ENCODE results near the gene TGFBR3.
A peak's percentile ranks its signal among the peaks of the same experiment; 100 is the strongest.
"Not testable (repeated sequence)": the region's sequence is repeated elsewhere in the genome, so short reads cannot be mapped to it uniquely, and the experiment has no call there.

TGFBR3 gene

GRCh38 chr1:91846007-91846638 lies 39.8 kb downstream of the TGFBR3 start:
- DNase-seq (ENCODE audit: low read depth), result peak; percentile 22
- H3K4me3 ChIP-seq (ENCODE audit: low read depth, low read length), result no peak overlapping the region
- TF ChIP-seq CTCF (IDR thresholded peaks at IDR 0.05; ENCODE audit: control insufficient read depth, extremely low read depth, insufficient read depth), result no peak

- H3K4me3 ChIP-seq (ENCODE audit: low read depth, low read length), result no peak overlapping the region
- no peak for DNase-seq (ENCODE audit: low read depth)
- no peak for TF ChIP-seq CTCF (IDR thresholded peaks at IDR 0.05; ENCODE audit: control insufficient read depth, extremely low read depth, insufficient read depth)
Observed at GRCh38 chr1:91844862-91845528, 41.0 kb downstream of the TGFBR3 start.

GRCh38 chr1:91843843-91844242 lies 42.1 kb downstream of the TGFBR3 start:
- no peak overlapping the region for H3K4me3 ChIP-seq (ENCODE audit: low read depth, low read length)
- no peak for DNase-seq (ENCODE audit: low read depth)
- no peak for TF ChIP-seq CTCF (IDR thresholded peaks at IDR 0.05; ENCODE audit: control insufficient read depth, extremely low read depth, insufficient read depth)

GRCh38 chr1:91842563-91842962 lies 43.4 kb downstream of the TGFBR3 start:
- no peak overlapping the region for H3K4me3 ChIP-seq (ENCODE audit: low read depth, low read length)
- DNase-seq (ENCODE audit: low read depth), result no peak
- no peak for TF ChIP-seq CTCF (IDR thresholded peaks at IDR 0.05; ENCODE audit: control insufficient read depth, extremely low read depth, insufficient read depth)

- no peak overlapping the region for H3K4me3 ChIP-seq (ENCODE audit: low read depth, low read length)
- no peak for TF ChIP-seq CTCF (IDR thresholded peaks at IDR 0.05; ENCODE audit: control insufficient read depth, extremely low read depth, insufficient read depth)
- no peak for DNase-seq (ENCODE audit: low read depth)
Observed at GRCh38 chr1:91842056-91842455, 43.9 kb downstream of the TGFBR3 start.

- H3K4me3 ChIP-seq (ENCODE audit: low read depth, low read length), result not testable (repeated sequence)
Observed at GRCh38 chr1:91840276-91840675, 45.7 kb downstream of the TGFBR3 start.

GRCh38 chr1:91836331-91837040 lies 49.5 kb downstream of the TGFBR3 start:
- no peak for DNase-seq (ENCODE audit: low read depth)
- H3K4me3 ChIP-seq (ENCODE audit: low read depth, low read length), result no peak overlapping the region
- no peak for TF ChIP-seq CTCF (IDR thresholded peaks at IDR 0.05; ENCODE audit: control insufficient read depth, extremely low read depth, insufficient read depth)

More at GRCh38 chr1:91840276-91840675, 45.7 kb downstream of the TGFBR3 start:
- DNase-seq (ENCODE audit: low read depth), result not testable (repeated sequence)

All from LNCaP clone FGC (cell line).